ENCODE data around the gene RPTOR.

RPTOR gene

DNA sequence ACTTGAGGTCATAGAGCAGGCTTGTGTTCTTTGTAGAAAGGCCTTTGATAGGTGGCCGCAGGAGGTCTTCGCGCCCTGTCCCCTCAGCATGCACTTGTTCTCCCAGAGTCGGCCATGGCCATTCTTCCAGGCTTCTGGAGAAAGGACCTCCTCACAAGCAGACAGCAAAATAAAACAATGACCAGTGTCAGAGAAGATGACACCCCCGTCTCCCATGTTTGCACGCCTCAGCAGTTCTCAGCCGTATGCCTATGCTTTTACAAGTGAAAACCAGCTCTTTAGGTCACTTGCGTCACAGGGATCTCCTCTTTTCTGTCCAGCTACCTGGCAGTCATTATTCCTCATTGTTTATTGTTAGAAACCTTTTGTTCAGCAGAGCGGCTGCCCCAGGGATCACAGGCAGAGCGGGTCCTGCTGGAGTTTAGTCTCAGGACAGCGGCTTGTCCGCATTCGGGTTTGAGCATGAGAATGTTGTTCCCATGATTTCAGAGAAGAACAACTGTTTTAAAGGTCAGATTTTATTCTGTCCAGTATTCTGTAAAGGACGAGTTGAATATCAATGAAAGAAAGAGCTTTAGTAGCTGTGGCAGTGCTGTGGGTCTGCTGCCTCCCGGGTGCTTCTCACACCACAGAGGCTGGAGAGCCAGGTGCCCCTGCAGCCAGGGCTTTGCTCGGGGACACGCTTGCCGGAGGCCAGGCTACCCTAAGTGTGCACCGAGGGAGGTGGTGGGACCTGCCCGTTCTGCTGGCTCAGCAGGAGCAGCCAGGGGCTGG, 123.9 kb downstream of the RPTOR start:
- TF ChIP-seq CTCF (IDR thresholded peaks at IDR 0.05; ENCODE audit: low read depth, low read length), result no peak

DNA sequence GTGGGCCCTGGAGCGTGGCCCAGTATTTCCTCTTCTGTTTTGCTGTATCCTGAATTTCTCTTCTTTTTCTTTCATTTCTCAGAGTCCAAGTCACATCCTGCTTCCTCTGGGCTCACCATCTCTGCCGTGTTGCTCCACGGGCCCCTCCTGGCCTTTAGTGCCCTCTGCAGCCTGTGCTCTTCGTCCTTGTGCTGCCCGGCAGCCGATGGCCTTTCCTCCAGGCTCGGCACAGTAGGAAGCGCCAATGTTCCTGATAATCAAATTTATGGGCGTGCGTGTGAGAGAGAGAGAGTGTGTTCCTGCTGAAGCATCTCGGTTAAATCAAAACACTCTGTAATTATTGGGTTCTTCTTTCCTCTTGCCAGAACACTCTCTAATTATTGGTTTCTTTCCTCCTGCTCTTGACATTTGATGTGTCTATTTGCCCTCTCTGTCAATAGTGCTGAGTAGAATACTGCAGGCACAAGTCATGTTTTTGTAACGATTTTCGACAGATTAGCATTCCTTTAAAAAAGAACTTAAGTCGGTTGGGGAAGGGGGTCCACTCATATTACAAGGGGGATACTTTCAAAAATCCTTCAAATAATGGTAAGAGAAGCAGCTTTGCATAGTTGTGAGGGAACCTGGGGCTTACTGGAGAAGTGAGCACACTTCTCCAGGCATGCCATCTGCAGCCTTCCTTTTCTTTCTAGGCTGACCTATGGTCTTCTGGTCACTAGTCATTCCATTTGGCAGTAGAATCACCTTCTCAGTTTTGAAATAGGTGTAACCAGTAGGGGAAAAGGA, 126.6 kb downstream of the RPTOR start:
- no peak for TF ChIP-seq CTCF (IDR thresholded peaks at IDR 0.05; ENCODE audit: low read depth, low read length)
- no peak overlapping the region for H3K4me3 ChIP-seq (ENCODE audit: low read depth, low read length)

More for the DNA sequence above, 123.9 kb downstream of the RPTOR start:
- no peak overlapping the region for H3K4me3 ChIP-seq (ENCODE audit: low read depth, low read length)

DNA sequence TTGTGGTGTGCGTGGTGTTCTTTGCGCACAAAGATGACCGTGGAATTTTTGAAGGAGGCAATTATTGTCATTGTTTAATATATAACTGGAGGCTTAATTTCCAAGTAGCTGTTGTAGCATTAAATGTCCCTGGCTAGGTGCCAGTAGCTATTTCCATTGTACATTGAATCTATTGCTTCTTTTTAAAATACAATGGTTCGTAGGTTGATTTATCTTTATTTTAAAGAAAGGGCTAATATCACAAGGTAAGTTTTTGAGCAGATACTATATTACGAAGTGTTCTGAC, 127.1 kb downstream of the RPTOR start:
- no peak overlapping the region for H3K4me3 ChIP-seq (ENCODE audit: low read depth, low read length)
- no peak for TF ChIP-seq CTCF (IDR thresholded peaks at IDR 0.05; ENCODE audit: low read depth, low read length)

DNA sequence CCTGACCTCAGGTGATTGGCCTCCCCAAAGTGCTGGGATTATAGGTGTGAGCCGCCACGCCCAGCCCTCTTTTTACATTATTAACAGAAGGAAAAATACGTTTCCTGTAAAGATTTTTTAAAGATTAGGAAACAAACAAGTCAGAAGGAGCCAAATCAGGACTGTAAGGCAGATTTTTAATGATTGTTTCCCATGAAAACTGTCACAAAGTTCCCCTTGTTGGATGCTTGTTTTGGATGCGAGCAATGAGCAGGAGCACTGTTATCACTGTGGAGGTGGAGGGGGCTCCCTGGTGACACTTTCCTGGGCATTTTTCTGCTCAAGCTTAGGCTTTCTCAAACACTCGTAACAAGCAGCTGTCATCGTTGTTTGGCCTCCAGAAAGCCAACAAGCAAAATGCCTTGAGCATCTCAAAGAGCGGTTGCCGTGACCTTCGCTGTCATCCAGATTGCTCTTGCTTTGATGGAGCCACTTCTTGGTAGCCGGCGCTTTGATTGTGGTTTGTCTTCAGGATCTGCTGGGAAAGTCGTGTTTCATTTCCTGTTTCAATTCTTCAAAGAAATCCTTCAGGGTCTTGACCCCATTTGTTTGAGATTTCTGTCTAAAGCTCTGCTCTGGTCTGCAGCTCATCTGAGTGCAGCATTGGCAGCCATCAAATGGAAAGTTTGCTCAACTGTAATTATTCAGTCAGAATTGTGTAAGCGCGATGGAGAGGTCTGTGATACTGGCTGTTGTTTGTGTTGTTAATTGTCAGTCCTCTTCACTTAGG, 128.7 kb downstream of the RPTOR start:
- H3K4me3 ChIP-seq (ENCODE audit: low read depth, low read length), result no peak overlapping the region
- no peak for TF ChIP-seq CTCF (IDR thresholded peaks at IDR 0.05; ENCODE audit: low read depth, low read length)

DNA sequence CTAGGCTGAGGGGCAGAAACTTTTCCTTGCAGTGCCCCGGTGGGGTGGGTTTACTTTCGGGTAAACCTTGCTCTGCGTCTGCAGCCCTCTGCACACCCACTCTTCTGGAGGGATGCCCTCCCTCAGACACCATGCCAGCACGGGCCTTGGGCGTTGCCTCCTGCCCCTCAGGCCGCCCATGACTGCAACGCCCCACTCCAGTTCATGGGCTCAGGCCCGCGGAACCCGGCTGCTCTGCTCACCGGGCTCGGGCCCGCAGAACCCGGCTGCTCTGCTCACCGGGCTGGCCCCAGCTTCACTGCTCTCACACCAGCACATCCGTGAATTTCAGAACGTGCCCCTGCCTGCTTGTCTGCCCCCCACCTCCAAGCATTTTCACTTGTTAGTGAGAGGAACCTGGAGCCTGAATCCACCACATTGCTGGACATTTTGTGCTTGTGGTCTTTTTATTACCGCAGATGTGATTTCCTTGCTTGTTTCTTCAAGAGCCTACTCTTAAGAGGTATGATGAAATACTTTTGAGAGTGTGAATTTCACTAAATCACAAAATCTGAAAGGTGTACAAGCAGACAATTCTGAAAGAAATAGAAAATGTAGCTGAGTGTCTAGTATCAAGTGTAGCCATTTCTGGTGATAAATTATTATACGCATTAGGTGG, 130.9 kb downstream of the RPTOR start:
- H3K4me3 ChIP-seq (ENCODE audit: low read depth, low read length), result no peak overlapping the region

GRCh38 chr17:80676096-80676466, 131.4 kb downstream of the RPTOR start:
- TF ChIP-seq CTCF (IDR thresholded peaks at IDR 0.05; ENCODE audit: low read depth, low read length), result no peak
- H3K4me3 ChIP-seq (ENCODE audit: low read depth, low read length), result no peak overlapping the region

More for the DNA sequence above, 130.9 kb downstream of the RPTOR start:
- no peak for TF ChIP-seq CTCF (IDR thresholded peaks at IDR 0.05; ENCODE audit: low read depth, low read length)
